ENCODE measurements around the gene ZNF48.
"Not testable (repeated sequence)": the region's sequence is repeated elsewhere in the genome, so short reads cannot be mapped to it uniquely, and the experiment has no call there.

ZNF48 gene

DNA sequence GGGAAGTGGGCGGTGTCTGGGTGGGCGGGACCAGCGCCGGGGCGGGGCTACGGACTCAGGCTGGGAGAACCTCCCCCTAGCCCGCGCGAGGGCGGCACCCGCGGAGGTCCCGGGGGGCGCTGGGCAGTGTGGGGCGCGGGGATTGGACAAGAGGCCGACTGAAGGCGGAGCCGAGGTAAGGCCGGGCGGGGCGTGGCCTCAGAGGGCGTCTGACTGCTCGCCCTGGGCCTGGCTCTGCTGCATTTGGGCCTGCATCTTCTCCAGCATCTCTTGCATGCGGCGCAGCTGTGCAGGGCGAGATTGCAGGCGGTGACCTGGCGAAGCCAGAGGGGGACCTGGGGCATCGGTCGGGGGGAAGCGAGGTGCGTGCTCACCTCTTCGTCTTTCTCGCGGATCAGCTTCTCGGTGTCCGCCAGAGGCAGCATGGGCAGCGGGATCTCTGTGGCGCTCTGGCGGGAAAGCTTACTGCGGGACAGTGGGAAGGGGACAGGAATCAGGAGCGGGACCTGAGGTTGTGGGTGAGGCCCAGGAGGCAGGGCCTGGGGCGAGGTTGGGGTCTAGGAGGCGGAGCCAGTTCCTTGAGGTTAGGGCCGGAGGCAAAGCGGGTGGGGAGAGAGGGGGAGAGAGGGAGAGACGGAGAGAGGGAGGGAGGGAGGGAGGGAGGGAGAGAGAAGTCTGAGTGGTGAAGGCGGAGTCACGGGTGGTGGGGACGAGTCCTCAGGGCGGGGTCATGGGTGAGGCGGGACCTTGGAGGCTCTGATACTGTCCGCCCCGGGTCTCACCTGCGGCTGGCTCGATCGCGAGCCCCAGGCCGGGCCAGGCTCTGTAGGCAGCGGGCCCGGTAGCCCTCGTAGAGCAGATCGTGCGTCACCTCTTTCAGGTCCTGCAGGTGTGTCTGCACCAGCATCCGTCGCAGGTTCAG, 16.7 kb upstream of the ZNF48 start:
- peak; percentile 99 for DNase-seq (ENCODE audit: low read depth)

DNA sequence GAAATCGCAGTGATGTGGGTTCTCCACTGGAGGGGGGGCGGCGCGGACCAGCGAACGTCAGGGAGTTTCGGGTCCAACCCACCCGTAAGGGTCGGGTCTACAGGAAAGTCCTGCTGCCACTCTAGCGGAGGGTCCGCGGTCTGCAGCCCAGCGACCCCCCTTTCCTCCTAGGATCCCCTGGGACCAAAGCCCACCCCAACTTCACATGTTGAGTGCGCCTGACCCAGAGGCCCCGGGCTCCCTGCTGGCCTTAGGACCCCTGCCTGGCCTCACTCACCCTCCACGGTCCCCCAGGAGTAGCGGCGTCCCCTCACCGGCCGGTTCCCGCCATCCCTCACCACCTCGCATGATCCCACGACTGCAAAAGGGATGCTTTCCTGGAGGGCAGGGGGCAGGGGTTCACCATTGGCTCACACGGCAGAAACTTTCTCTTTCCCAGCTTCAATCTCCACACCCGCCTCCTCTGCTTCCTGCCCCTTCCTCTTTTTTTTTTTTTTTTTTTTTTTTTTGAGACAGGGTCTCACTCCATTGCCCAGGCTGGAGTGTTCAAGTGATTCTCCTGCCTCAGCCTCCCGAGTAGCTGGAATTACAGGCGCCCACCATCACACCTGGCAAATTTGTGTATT, 15.9 kb upstream of the ZNF48 start:
- no peak for DNase-seq (ENCODE audit: low read depth)

DNA sequence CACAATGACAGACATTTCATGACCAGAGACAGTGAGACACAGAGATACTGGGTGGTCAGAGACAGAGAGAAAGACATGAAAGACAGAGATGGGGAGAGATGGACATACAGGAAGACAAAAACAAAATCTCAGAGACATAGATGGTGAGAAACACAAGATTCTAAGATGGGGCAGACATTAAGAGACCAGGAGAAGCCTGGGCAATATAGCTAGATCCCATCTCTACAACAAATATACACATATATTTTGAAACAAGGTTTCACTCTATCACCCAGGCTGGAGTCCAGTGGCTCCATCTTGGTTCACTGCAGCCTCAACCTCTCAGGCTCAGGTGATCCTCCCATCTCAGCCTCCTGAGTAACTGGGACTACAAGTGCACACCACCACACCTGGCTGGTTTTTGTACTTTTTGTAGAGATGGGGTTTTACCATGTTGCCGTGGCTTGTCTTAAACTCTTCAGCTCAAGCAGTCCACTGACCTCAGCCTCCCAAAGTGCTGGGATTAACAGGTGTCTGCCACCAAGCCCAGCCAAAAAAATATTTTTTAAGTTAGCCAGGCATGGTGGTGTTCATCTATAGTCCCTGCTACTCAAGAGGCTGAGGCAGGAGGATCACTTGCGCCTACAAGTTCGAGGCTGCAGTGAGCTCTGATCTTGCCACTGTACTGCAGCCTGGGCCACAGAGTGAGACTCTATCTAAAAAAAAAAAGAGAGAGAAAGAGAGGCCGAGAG, 15.0 kb upstream of the ZNF48 start:
- no peak for DNase-seq (ENCODE audit: low read depth)

DNA sequence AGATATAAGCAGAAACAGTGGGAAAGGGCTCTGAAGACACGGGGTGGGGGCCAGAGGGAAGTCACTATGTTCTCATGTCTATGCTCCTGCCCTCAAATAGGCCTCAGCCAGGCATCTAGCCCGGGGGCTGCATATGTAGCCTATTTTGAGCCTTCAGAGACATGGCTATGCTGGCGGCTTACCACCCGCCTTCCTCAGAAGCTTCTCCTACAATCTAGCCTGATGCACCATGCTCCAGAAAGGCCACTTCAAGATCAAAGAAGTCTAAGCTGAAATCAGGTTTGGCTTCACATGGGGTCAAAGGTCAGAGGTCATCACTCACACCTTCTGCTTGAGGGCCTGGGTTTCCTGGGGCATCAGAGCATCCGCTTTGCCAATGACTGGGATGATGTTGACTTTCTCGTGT, 14.4 kb upstream of the ZNF48 start:
- no peak for DNase-seq (ENCODE audit: low read depth)

DNA sequence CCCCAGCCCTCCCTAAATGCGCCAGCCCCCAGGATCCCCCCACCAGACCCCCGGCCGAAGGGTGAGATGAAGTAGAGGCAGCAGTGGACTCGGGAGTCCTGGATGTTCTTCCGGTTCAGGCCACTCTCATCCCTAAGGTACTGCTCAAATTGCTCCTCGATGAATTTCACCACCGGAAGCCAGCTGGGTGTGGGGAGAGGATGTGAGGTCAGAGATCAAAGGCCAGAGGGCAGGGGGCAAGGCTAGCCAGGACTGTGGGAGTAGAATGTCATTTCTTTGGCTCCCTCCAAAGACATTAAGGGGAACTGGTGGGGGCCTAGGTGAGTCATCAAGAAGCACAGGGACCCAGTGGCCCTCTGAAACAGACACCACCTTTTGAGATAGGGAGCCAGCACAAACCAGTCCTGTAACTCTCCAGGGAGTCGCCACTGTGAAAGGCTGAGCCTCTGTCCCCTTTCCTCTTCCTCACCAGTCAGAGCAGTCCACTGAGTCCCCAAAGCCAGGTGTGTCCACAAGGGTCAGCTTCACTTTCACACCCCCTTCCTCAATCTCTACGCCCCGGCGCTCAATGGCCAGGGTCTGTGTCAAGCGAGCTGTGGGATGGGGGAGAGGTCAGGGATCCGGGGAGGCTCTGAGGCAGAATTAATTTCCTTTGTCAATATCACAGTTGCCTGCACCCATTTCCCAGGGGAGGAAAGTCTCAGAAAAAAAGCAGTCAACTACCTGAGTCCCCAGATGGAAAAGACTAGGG, 13.8 kb upstream of the ZNF48 start:
- DNase-seq (ENCODE audit: low read depth) = no peak

DNA sequence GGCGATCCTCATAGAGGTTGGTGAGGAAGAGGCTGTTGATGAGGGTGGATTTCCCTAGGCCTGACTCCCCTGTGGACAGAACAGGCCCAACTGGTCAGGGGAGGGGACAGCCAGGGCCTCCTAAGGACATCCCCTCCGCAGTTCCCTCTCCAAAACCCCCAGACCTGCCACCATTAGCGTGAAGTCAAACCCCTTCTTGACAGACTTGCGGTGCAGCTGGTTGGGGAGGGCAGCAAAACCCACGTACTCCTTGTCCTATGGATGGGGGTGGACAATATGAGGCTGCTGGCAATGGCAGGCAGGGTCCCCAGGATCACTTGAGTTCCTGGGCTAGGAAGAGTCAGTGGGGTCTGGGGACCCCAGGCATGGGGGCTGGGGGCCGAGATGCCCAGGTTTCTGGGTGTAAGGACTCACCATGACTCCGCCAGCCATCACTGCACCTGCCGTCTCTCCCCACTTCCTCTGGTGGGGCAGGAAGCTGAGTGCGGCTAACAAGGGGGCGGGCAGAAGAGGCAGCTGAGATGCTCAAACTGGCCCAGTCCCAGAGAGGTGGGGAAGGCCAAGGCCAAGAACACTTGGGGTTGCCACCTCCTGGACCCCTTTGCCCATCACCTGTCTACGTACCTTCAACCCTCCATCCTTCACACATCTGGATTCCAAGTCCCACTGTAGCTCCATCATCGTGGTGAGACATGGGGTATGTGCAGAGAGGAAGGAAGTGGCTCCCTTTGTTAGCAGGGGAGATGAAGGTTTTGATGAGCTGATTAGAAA, 12.9 kb upstream of the ZNF48 start, which contains the start of gene SEPTIN1:
TSS of gene SEPTIN1 (minus strand) at position 451 of the 771 bp plus-strand sequence. CDS start at position 432, 19 bp downstream.
- peak; percentile 67 for DNase-seq (ENCODE audit: low read depth)

DNA sequence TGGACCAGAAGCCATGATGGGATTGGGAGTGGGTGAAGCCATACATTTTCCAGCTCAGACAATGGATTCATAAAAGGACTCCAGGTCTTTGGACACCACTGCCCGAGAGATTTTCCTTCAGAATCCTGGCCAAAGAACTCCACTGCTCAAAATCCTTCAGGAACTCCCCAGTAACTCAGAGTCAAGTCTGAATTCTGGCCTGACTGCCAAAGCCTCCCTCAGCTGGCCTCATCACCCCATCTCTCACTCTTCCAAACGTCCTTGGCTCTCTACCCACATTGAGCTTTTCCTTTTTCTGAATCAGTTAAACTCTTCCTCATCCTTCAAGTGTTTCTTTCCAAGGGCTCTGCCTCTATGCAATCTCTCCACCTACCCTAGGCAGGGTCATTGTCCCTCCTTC, 11.7 kb upstream of the ZNF48 start:
- DNase-seq (ENCODE audit: low read depth) = no peak

DNA sequence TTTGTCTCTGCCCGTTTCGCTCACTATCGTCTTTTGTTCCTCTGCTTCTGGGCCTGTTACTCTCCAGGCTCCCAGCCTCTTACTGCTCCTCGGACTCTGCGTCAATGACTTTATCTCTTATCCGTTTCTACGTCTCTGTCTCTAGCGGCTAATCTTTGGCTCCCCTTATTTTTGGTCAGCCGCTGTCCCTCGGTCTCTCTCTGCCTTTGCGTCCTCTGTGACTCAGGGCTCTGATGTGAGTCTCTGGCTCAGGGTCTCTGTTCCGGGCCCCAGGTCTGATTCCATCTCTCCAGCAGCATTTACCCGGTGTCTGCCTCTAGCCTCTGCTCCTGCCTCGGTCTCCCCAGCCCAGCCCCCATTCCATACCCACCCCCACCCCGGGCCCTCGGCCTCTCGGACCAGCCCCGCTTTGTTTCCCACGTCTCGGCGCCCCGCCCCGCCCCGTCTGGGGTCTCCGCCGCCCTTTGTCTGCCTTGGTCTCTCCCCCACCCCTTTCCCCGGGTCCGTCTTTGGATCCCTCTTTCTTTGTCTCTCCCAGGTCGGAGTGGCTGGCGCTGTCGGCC, 547 bp upstream of the ZNF48 start:
- DNase-seq (ENCODE audit: low read depth) = no peak

DNA sequence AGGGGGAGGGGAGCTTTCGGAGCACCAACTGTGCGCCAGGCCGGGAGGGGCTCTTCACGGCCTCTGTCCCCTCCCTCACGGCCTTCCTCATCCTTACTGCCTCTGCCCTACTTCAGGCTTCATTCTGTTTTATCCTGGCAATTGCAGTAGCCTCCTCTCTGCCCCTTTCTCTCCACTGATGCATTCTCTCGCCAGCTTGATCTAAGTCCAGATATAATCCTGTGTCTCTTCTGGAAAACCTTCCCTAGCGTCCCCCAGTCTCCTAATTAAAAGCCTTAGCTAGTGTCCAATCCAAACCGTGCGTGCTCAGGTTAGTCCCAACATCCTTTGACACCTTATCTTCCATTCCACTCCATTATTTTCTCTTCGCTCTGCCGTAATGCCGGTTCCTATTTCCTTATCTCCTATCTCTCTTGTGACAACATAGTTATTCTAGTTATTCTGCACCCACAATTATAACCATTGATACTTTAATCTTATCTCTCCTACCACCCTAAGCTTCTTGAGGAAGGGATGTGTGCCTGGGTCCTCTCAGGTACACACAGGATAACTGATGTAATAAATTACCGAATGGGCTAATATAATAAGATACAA, 869 bp downstream of the ZNF48 start:
- no peak for DNase-seq (ENCODE audit: low read depth)

DNA sequence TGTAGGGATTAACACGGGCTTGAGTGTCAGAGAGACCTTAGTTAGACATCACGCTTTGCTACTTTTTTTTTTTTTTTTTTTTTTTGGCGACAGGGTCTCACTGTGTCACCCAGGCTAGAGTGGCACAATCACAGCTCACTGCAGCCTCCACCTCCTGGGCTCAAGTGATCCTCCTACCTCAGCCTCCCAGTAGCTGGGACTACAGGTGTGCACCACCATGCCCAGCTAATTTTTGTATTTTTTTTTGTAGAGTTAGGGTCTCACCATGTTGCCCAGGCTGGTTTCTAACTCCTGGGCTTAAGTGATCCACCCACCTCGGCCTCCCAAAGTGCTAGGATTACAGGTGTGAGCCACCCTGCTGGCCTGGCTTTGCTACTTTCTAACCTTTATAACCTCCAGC, 1.4 kb downstream of the ZNF48 start:
- DNase-seq (ENCODE audit: low read depth) = not testable (repeated sequence)

DNA sequence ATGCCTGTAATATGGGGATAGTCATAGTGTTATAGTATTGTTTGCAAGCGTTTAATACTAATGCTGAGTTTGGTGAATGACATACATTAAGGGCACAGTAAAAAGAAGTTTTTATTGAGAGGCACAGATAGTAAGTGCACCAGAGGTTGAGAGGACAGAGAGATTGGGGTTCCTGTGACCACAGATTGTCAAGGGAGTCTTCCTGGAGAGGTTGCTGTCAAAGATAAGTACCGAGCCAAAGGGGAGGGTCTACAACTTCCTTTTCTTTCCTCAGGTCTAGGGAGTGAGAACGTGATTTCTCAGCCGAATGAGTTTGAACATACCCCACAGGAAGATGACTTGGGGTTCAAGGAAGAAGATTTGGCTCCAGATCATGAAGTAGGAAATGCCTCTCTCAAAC, 1.8 kb downstream of the ZNF48 start:
- DNase-seq (ENCODE audit: low read depth) = no peak

DNA sequence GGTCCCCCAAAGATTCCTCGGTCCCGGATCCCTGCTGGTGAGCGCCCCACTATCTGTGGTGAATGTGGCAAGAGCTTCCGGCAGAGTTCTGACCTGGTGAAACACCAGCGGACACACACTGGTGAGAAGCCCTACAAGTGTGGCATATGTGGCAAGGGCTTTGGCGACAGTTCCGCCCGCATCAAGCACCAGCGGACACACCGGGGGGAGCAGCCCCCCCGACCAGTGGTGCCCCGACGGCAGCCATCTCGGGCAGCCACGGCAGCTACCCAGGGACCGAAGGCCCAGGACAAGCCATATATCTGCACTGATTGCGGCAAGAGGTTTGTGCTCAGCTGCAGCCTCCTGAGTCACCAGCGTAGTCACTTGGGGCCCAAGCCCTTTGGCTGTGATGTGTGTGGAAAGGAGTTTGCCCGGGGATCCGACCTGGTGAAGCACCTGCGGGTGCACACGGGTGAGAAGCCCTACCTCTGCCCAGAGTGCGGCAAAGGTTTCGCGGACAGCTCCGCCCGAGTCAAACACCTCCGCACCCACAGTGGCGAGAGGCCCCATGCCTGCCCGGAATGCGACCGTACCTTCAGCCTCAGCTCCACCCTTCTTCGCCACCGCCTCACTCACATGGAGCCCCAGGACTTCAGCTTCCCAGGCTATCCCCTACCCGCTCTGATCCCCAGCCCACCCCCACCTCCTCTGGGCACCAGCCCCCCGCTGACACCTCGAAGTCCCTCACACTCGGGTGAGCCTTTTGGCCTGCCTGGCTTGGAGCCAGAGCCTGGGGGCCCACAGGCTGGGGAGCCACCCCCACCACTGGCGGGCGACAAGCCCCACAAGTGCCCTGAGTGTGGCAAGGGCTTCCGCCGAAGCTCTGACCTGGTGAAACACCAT, 2.8 kb downstream of the ZNF48 start:
- no peak for DNase-seq (ENCODE audit: low read depth)

DNA sequence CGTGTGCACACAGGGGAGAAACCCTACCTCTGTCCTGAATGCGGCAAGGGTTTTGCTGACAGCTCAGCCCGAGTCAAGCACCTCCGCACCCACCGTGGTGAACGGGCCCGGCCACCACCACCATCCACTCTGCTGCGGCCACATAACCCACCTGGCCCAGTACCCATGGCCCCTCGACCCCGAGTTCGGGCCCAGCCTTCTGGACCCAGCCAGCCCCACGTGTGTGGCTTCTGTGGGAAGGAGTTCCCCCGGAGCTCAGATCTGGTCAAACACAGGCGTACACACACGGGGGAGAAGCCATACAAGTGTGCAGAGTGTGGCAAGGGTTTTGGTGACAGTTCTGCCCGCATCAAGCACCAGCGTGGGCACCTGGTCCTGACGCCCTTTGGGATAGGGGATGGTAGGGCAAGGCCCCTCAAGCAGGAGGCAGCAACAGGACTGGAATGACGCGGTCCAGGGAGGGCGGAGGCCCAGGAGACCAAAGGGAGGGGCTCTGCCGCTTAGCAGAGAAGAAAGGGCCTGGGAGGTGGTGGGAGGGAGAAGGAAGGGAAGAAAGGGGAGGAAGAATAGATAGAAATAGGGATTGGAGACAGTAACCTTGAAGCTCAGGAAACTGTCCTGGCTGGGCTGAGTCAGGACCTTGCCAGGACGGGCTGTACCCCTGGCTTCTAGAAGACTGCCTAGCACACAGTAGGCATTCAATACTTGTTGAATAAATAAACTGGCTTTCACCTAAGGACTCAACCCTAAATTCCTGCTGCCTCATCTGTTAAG, 3.6 kb downstream of the ZNF48 start:
- DNase-seq (ENCODE audit: low read depth) = no peak

DNA sequence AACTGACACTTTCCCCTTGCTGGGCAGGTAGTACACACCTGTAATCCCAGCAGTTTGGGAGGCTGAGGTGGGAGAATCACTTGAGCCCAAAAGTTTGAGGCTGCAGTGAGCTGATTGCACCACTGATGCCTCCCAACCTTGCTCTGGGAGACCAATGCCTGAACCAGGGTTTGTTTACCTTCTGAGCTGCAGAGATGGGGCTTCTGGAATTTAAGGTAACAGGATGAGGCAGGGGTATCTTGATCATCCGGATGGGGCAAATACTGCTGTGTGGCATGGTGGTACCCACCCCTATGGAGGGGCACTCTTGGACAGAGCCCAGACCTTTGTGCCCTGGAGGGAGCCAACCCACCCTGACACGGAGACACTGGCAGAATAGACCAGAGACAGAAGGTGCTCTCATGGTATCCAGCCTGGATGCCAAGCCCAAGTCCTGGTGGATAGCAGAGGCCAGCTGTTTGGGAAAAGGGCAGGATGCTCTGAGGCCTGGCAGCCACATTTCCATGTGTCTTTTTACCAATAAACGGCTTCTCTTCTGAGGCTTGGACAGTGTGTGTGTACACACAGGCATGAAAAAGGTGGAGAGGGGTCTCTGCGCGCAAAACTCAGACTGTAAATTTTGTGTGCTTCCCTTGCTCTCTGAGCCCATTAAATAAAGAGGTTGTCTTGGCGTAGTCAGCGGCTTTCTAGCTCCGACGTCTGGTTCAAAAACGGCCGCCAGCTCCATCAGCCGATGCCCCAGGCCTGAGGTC, 4.4 kb downstream of the ZNF48 start:
- no peak for DNase-seq (ENCODE audit: low read depth)

DNA sequence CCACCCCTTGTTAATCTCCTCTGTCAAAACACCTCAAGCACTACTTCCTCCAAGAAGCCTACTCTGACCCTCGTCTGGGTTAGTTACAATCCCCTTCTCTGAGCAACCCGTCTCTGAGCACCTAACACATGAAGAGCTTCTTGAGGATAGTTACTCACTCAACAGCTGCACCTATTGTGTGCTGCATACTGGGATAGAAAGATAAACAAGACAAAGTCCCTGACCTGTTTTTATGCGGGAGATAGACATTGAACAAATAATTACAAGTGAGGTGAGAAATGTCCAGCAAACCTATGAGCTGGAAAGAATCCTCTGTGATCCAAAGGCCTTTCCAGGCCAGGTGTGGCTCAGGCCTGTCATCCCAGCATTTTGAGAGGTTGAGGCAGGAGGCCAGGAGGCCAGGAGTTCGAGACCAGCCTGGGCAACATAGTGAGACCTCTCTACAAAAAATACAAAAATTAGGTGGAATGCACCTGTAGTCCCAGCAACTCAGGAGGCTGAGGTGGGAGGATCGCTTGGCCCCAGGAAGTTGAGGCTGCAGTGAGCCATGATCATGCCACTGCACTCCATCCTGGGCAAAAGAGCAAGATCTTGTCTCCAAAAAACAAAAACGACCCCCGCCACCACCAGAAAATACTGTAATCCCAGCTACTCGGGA, 6.7 kb downstream of the ZNF48 start:
- DNase-seq (ENCODE audit: low read depth) = no peak

DNA sequence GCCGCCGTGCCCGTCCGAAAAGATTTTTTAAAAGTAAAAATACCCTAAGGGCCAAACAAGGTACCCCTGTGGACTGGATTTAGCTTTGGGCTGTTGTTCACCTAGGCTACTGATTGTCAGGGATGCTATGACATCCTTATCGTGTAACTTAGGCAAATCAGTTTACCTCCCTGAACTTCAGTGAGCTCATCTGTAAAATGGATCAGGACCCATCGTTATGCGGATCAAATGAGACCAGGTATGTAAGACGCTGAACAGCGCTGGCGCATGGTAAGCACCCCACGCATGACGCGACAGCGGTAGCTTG, 11.5 kb downstream of the ZNF48 start:
- DNase-seq (ENCODE audit: low read depth) = no peak

DNA sequence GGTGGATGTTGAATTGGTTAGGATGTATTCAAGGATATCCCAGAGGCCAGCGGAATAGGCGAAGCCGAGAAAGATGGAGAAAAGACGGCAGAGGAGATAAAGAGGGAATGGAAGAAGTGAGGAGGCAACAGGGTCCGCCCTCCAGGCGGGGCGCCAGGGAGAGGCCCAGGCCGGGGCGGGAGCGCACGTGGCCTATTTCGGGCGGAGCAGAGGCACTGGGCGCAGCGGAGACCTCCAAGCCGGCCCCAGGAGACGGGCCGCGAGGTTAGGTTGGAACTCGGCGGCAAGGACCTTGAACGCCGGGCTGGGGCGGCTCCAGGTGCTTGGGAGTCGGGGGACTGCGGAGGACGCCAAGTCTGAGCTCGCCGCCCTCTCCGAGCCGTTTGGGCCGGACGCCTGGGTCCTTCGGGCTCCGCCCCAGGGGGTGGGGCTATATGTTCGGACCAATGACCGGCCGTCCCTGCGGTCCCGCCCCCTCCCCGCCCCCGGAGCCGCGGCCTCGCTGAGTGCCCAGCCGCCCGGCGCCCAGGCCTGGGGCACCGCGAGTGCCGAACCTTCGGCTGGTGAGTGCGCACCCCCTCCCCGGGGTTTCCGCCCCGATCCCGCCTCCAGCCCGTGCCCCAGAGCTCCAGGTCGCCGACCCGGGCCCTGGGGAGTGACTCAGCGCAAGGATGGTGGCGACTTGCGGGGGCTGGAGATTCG, 12.0 kb downstream of the ZNF48 start, which contains the start of gene ZNF771:
TSS of gene ZNF771 (plus strand) at position 505 of the 702 bp plus-strand sequence. CDS start 448 bp downstream, outside the sequence.
- DNase-seq (ENCODE audit: low read depth) = peak; percentile 83

Data from activated T-cell treated with anti-CD3 and anti-CD28 coated beads for 1 hour (primary cell).